ENCODE data around the gene CA14.

- no peak for TF ChIP-seq CTCF (IDR thresholded peaks at IDR 0.05; ENCODE audit: insufficient read depth, low read length)
- peak; percentile 97 for TF ChIP-seq POLR2AphosphoS5 (IDR thresholded peaks at IDR 0.05; ENCODE audit: low read depth)
- TF ChIP-seq REST (IDR thresholded peaks at IDR 0.05; ENCODE audit: insufficient replicate concordance, low read depth), result peak; percentile 88
- TF ChIP-seq GABPA (IDR thresholded peaks at IDR 0.05; ENCODE audit: low read depth), result peak; percentile 59
- peak; percentile 52; the same call in 1 of the 2 replicates for TF ChIP-seq SPI1 (IDR thresholded peaks at IDR 0.05; ENCODE audit: borderline replicate concordance, low read depth)
These were observed 21.5 kb upstream of the CA14 start, which contains the start of gene ANP32E for GRCh38 chr1:150235852-150236613.

Data from HL-60 (cell line).